HepG2 (cell line): ENCODE measurements around the gene KPNA3. TPM values are rescaled to one million over a fixed set of nuclear protein-coding genes. Genes with fewer than 3 reads are reported as not detected.

Source experiments
- ATAC-seq: fragments of 200-7000 bp; cut with Tn5 transposase; 3 replicates; pipeline ENCODE4 v1.9.1; 2020; ENCODE audit warnings: mild to moderate bottlenecking, moderate library complexity
- BruUV-seq: library from RNA; stranded (reverse); fragments of 400-500 nt; replicated peaks from 2 replicates; lab custom pipeline; 2021; lab: Mats Ljungman, UMichigan
- CTCF ChIA-PET: fragments of 300-600 bp; formaldehyde crosslinking; extraction: SDS; loops from one replicate; lab custom pipeline; 2021; ENCODE audit warnings: low total read pairs, inconsistent platforms, low intra/inter-chr PET ratio; lab: Yijun Ruan, JAX
- POLR2A ChIA-PET: fragments of 350-600 bp; sonication (Branson Sonifier 250); formaldehyde crosslinking; loops from one replicate; lab custom pipeline; 2020; ENCODE audit warnings: antibody characterized with exemption, inconsistent platforms; lab: Yijun Ruan, JAX
- DNase-seq: peaks from one replicate; pipeline ENCODE4 v3.0.0-alpha.2; 2015; ENCODE audit warnings: low spot score
- FAIRE-seq: peaks from 3 replicates; lab custom pipeline; 2011; peaks lifted over from hg19 to GRCh38; lab: Jason Lieb, UNC
- H2AFZ ChIP-seq: one replicate; pipeline ENCODE4 v1.6.1; 2011; ENCODE audit warnings: low read length, inconsistent platforms
- H3K27ac ChIP-seq: fragments of 300-600 bp; 3 replicates; pipeline ENCODE4 v1.8.0; 2011; ENCODE audit warnings: mixed run types, mild to moderate bottlenecking, mixed read lengths, low read length, inconsistent platforms; ENCODE audit not compliant: insufficient read depth; ENCODE audit errors: extremely low read length
- H3K27me3 ChIP-seq, 2 experiments: fragments of 200-600 bp in 1 of 2; 2 replicates in 1 of 2; 3 replicates in 1 of 2; pipeline versions ENCODE4 v1.6.0 to v1.8.0; 2011; ENCODE audit warnings: low read length in 2 of 2, mild to moderate bottlenecking in 2 of 2, moderate library complexity in 2 of 2, inconsistent platforms in 1 of 2; ENCODE audit not compliant: insufficient read depth in 2 of 2, control insufficient read depth in 1 of 2
- H3K36me3 ChIP-seq, 2 experiments: fragments of 200-600 bp in 1 of 2; replicated peaks in 1 of 2; 2 replicates in 1 of 2; 3 replicates in 1 of 2; pipeline versions ENCODE4 v1.5.1 to v1.8.0; 2011; ENCODE audit warnings: low read length in 2 of 2, inconsistent platforms in 1 of 2; ENCODE audit not compliant: insufficient read depth in 2 of 2, control insufficient read depth in 1 of 2
- H3K4me1 ChIP-seq: 2 replicates; pipeline ENCODE4 v1.5.1; 2012; ENCODE audit warnings: low read length, inconsistent platforms; ENCODE audit not compliant: insufficient read depth
- H3K4me2 ChIP-seq: 2 replicates; pipeline ENCODE4 v1.6.0; 2011; ENCODE audit warnings: low read depth, low read length, inconsistent platforms
- H3K4me3 ChIP-seq, 3 experiments: fragments of 200-600 bp in 1 of 3; sonication (generic), shearing (Covaris generic) in 1 of 3; replicated peaks in 1 of 3; 2 replicates each; pipeline ENCODE4 v1.5.1; 2011 to 2016; ENCODE audit warnings: low read length in 3 of 3, inconsistent platforms in 2 of 3, low read depth in 2 of 3, mild to moderate bottlenecking in 2 of 3, control low read depth in 1 of 3, mixed read lengths in 1 of 3; ENCODE audit not compliant: insufficient read depth in 1 of 3
- H3K79me2 ChIP-seq: one replicate; pipeline ENCODE4 v1.6.1; 2011; ENCODE audit warnings: low read length, inconsistent platforms; ENCODE audit not compliant: insufficient read depth
- H3K9ac ChIP-seq: 2 replicates; pipeline ENCODE4 v1.6.0; 2011; ENCODE audit warnings: mild to moderate bottlenecking, low read depth, low read length, inconsistent platforms; ENCODE audit not compliant: insufficient read depth
- H3K9me3 ChIP-seq: 2 replicates; pipeline ENCODE4 v1.5.1; 2012; ENCODE audit warnings: mild to moderate bottlenecking, low read length
- H4K20me1 ChIP-seq: 2 replicates; pipeline ENCODE4 v1.6.0; 2011; ENCODE audit warnings: inconsistent platforms, mild to moderate bottlenecking, low read length, moderate library complexity; ENCODE audit not compliant: insufficient read depth
- ARID3A ChIP-seq: IDR thresholded peaks from 2 replicates; pipeline ENCODE4 v1.6.1; 2012; ENCODE audit warnings: low read depth, low read length, improper control_type of control experiment
- FOXP4 ChIP-seq: sonication (generic); formaldehyde crosslinking; IDR thresholded peaks from 2 replicates; pipeline ENCODE4 v1.4.0; 2020; ENCODE audit warnings: missing genetic modification reagents
- HNRNPL ChIP-seq: fragments of 200-400 bp; formaldehyde crosslinking; IDR thresholded peaks from 2 replicates; pipeline ENCODE4 v1.6.1; 2017; ENCODE audit warnings: mild to moderate bottlenecking, low read depth, low read length
- NFRKB ChIP-seq: fragments of 450-650 bp; IDR thresholded peaks from 2 replicates; pipeline ENCODE4 v1.6.1; 2017
- PAXIP1 ChIP-seq: sonication (generic); formaldehyde crosslinking; conservative IDR thresholded peaks from 2 replicates; pipeline ENCODE4 v1.4.0; 2020; ENCODE audit warnings: mild to moderate bottlenecking, missing genetic modification reagents, moderate library complexity
- RBAK ChIP-seq: sonication (generic); formaldehyde crosslinking; IDR thresholded peaks from 2 replicates; pipeline ENCODE4 v1.5.1; 2020; ENCODE audit warnings: mild to moderate bottlenecking, missing genetic modification reagents
- SOX6 ChIP-seq, 2 experiments: fragments of 450-650 bp in 1 of 2; sonication (generic) in 1 of 2; formaldehyde crosslinking in 1 of 2; IDR thresholded peaks; 2 replicates each; pipeline versions ENCODE4 v1.4.0 to v1.6.1; 2017 to 2020; ENCODE audit warnings: antibody characterized with exemption in 1 of 2, mild to moderate bottlenecking in 1 of 2, missing genetic modification reagents in 1 of 2
- TCF7L2 ChIP-seq: IDR thresholded peaks from 2 replicates; pipeline ENCODE4 v1.6.1; 2011; ENCODE audit warnings: mild to moderate bottlenecking, low read depth, low read length, moderate library complexity
- TEAD3 ChIP-seq: optimal IDR thresholded peaks from 2 replicates; pipeline ENCODE3; 2016; ENCODE audit warnings: borderline replicate concordance
- ZNF292 ChIP-seq: sonication (generic); formaldehyde crosslinking; IDR thresholded peaks from 2 replicates; pipeline ENCODE4 v1.8.1; 2022; ENCODE audit warnings: mild to moderate bottlenecking, low read depth, missing genetic modification reagents, borderline replicate concordance
- ZNF609 ChIP-seq: sonication (generic); formaldehyde crosslinking; IDR thresholded peaks from 2 replicates; pipeline ENCODE4 v1.4.0; 2020; ENCODE audit warnings: mild to moderate bottlenecking, missing genetic modification reagents, borderline replicate concordance
- WGBS: methylation state at CpG from one replicate; pipeline ENCODE4 v1.1.6; 2017; ENCODE audit warnings: low lambda C conversion rate; 5-methylcytosine and 5-hydroxymethylcytosine counted together
- in situ Hi-C: cut with HindIII; loops from 2 replicates; pipeline ENCODE4 v1.10.0; 2017; ENCODE audit warnings: low pct_unique_long_range_greater_than_20kb; ENCODE audit not compliant: extremely low pct_ligation_motif_present
- intact Hi-C: fragments of 100-400 bp; cut with micrococcal nuclease; formaldehyde crosslinking; loops from one replicate; pipeline ENCODE4 v1.10.0; 2022; ENCODE audit not compliant: unreplicated experiment
- polyA plus RNA-seq, 8 experiments: library from polyadenylated mRNA; depleted of rRNA in 3 of 8; stranded (reverse) in 7 of 8; unstranded in 1 of 8; fragments of >200 nt; fragmentation: Illumina TruSeq in 4 of 8; extraction: Trizol in 4 of 8; gene quantifications; 2 replicates each; pipeline versions ENCODE4 v1.2.1 to v1.2.3, GENCODE V29; 2011 to 2016; ENCODE audit warnings: low read depth in 4 of 8, missing spikeins in 1 of 8, mixed read lengths in 1 of 8; ENCODE audit not compliant: insufficient read depth in 1 of 8
- total RNA-seq, 5 experiments: library from RNA; depleted of rRNA; stranded (reverse); fragments of >200 nt; fragmentation: Illumina TruSeq; extraction: Trizol; gene quantifications; 2 replicates each; pipeline ENCODE4 v1.2.3, GENCODE V29; 2016; ENCODE audit warnings: low read depth in 1 of 5

The KPNA3 gene
- total and polyA plus RNA-seq, 2 of the 13 experiments (the other 11 are each of a cell fraction or from before 2014, with no cell fraction given): 13.0 to 28.9 TPM

- Histone ChIP-seq H3K4me1 (peaks cover 51% of the 10 kb centered on the region), H3K36me3 (no peaks in the 10 kb centered on the region), H3K9ac (no peak overlapping the region), H3K79me2 (no peaks in the 10 kb centered on the region), H3K27me3 (no peaks in the 10 kb centered on the region), H3K27ac (no peak overlapping the region), H3K9me3 (no peaks in the 10 kb centered on the region), H2AFZ (no peak overlapping the region), H3K4me2 (peak overlapping the region; percentile 44; the same call in 1 of the 2 replicates), H4K20me1 (no peaks in the 10 kb centered on the region), H3K4me3 (no peak overlapping the region)
- in situ Hi-C loops (no loop called here), intact Hi-C loops (no loop called here)
- BruUV-seq: no TSS peak
- ATAC-seq (peak; percentile 39), FAIRE-seq (peak; percentile 85), DNase-seq (peak; percentile 74)
- ChIA-PET POLR2A (interaction anchor here (1.0 to 1.2 kb wide), 2 partner anchors 18 to 33 kb away, joined by 3 to 4 read pairs; no protein-coding TSS in a partner anchor), CTCF (no interaction called here)
- WGBS: 49% methylated on average over 4 of the region's 4 CpGs
- TF ChIP-seq TEAD3 (CRISPR knock-in tag) (peak; percentile 53), RBAK (CRISPR knock-in tag) (no peak), ARID3A (peak; percentile 41; the same call in 1 of the 2 replicates), SOX6 (IDR thresholded peaks at IDR 0.05) (no peak), SOX6 (CRISPR knock-in tag; IDR thresholded peaks at IDR 0.05) (peak; percentile 43; the same call in 1 of the 2 replicates), HNRNPL (no peak), NFRKB (no peak), TCF7L2 (peak; percentile 71), PAXIP1 (CRISPR knock-in tag) (0 out of 2 replicates have a peak, but pooled peaks have one; percentile 14), ZNF292 (CRISPR knock-in tag) (peak; percentile 36; the same call in 1 of the 2 replicates), FOXP4 (0 out of 2 replicates have a peak, but pooled peaks have one; percentile 11), ZNF609 (CRISPR knock-in tag) (peak; percentile 16; the same call in 1 of the 2 replicates)
Observed at GRCh38 chr13:49838989-49839388, 46.5 kb upstream of the KPNA3 start.
